WTC11 (cell line): Measurements from ENCODE around the gene WDR7. TPM values are rescaled to one million over a fixed set of nuclear protein-coding genes. Genes with fewer than 3 reads are reported as not detected.

Source experiments
- ATAC-seq: fragments of 200-7000 bp; cut with Tn5 transposase; 2 replicates; pipeline ENCODE4 v1.10.0; 2021; ENCODE audit warnings: mild to moderate bottlenecking, moderate library complexity
- CTCF ChIA-PET: fragments of 300-600 bp; sonication (Branson Sonifier 250); formaldehyde crosslinking; loops from one replicate; lab custom pipeline; 2021; ENCODE audit warnings: antibody characterized with exemption; lab: Charles Lee
- POLR2A ChIA-PET: fragments of 350-600 bp; sonication (Branson Sonifier 250); formaldehyde crosslinking; loops from one replicate; lab custom pipeline; 2021; ENCODE audit warnings: antibody characterized with exemption; lab: Charles Lee
- DNase-seq: peaks from one replicate; pipeline ENCODE4 v3.0.0; 2021; ENCODE audit warnings: low spot score
- H3K27ac Mint-ChIP-seq: 2 replicates; pipeline ENCODE4 v1.8.0; 2021; ENCODE audit warnings: mixed read lengths
- H3K27me3 Mint-ChIP-seq: 2 replicates; pipeline ENCODE4 v1.8.0; 2021; ENCODE audit warnings: low read depth, mild to moderate bottlenecking, moderate library complexity, mixed read lengths
- H3K36me3 Mint-ChIP-seq: 2 replicates; pipeline ENCODE4 v1.8.0; 2021; ENCODE audit warnings: mixed read lengths
- H3K4me1 Mint-ChIP-seq: 2 replicates; pipeline ENCODE4 v1.8.0; 2022; ENCODE audit warnings: mixed read lengths
- H3K4me3 Mint-ChIP-seq: 2 replicates; pipeline ENCODE4 v1.8.0; 2021; ENCODE audit warnings: mild to moderate bottlenecking, moderate library complexity, mixed read lengths
- H3K9me3 Mint-ChIP-seq: 2 replicates; pipeline ENCODE4 v1.8.0; 2021; ENCODE audit warnings: mixed read lengths
- ATF6 ChIP-seq: sonication (generic); formaldehyde crosslinking; IDR thresholded peaks from 2 replicates; pipeline ENCODE4 v1.8.1; 2023; ENCODE audit warnings: mild to moderate bottlenecking, missing genetic modification reagents
- CDX4 ChIP-seq: fragments of 250-450 bp; sonication (Bioruptor Pico); IDR thresholded peaks from 2 replicates; pipeline ENCODE4 v1.9.0; 2021; ENCODE audit warnings: moderate library complexity, mild to moderate bottlenecking, inconsistent platforms, borderline replicate concordance
- ELF4 ChIP-seq: sonication (generic); formaldehyde crosslinking; IDR thresholded peaks from 2 replicates; pipeline ENCODE4 v1.8.1; 2022; ENCODE audit warnings: low read depth, mild to moderate bottlenecking, moderate library complexity, missing genetic modification reagents
- ETV6 ChIP-seq: sonication (generic); formaldehyde crosslinking; IDR thresholded peaks from 2 replicates; pipeline ENCODE4 v1.8.1; 2022; ENCODE audit warnings: mild to moderate bottlenecking, missing genetic modification reagents
- FOXK1 ChIP-seq: sonication (generic); formaldehyde crosslinking; IDR thresholded peaks from 2 replicates; pipeline ENCODE4 v1.8.0; 2022; ENCODE audit warnings: mild to moderate bottlenecking, moderate library complexity, missing genetic modification reagents
- GABPB1 ChIP-seq: sonication (generic); formaldehyde crosslinking; IDR thresholded peaks from 2 replicates; pipeline ENCODE4 v1.8.1; 2023; ENCODE audit warnings: mild to moderate bottlenecking, missing genetic modification reagents
- HMGA2 ChIP-seq: fragments of 250-450 bp; sonication (Bioruptor Pico); IDR thresholded peaks from 2 replicates; pipeline ENCODE4 v1.4.0; 2021; ENCODE audit warnings: mild to moderate bottlenecking, moderate library complexity
- KAT7 ChIP-seq: sonication (generic); formaldehyde crosslinking; IDR thresholded peaks from 2 replicates; pipeline ENCODE4 v1.8.1; 2023; ENCODE audit warnings: missing genetic modification reagents, mild to moderate bottlenecking, borderline replicate concordance
- MAX ChIP-seq: sonication (generic); formaldehyde crosslinking; IDR thresholded peaks from 2 replicates; pipeline ENCODE4 v1.8.0; 2022; ENCODE audit warnings: mild to moderate bottlenecking, missing genetic modification reagents
- PREB ChIP-seq: sonication (generic); formaldehyde crosslinking; IDR thresholded peaks from 2 replicates; pipeline ENCODE4 v1.8.1; 2022; ENCODE audit warnings: mild to moderate bottlenecking, missing genetic modification reagents, moderate library complexity, borderline replicate concordance
- SMAD4 ChIP-seq: sonication (generic); formaldehyde crosslinking; IDR thresholded peaks from 2 replicates; pipeline ENCODE4 v1.8.0; 2022; ENCODE audit warnings: mild to moderate bottlenecking, missing genetic modification reagents
- SP1 ChIP-seq: sonication (generic); formaldehyde crosslinking; conservative IDR thresholded peaks from 2 replicates; pipeline ENCODE4 v1.8.1; 2022; ENCODE audit warnings: missing genetic modification reagents
- TEAD4 ChIP-seq: sonication (generic); formaldehyde crosslinking; IDR thresholded peaks from 2 replicates; pipeline ENCODE4 v1.8.0; 2022; ENCODE audit warnings: mild to moderate bottlenecking, missing genetic modification reagents
- ZNF281 ChIP-seq: sonication (generic); formaldehyde crosslinking; IDR thresholded peaks from 2 replicates; pipeline ENCODE4 v1.8.0; 2023; ENCODE audit warnings: mild to moderate bottlenecking, missing genetic modification reagents
- ZNF416 ChIP-seq: fragments of 250-450 bp; sonication (Bioruptor Pico); IDR thresholded peaks from 2 replicates; pipeline ENCODE4 v1.9.0; 2021; ENCODE audit warnings: mild to moderate bottlenecking, inconsistent platforms
- ZNF425 ChIP-seq: fragments of 250-450 bp; sonication (Bioruptor Pico); conservative IDR thresholded peaks from 2 replicates; pipeline ENCODE4 v1.9.0; 2021; ENCODE audit warnings: mild to moderate bottlenecking
- total RNA-seq: library from RNA; stranded (reverse); gene quantifications from 3 replicates; pipeline ENCODE4 v1.2.3, GENCODE V29; 2021

The WDR7 gene
- total RNA-seq, 1 experiment from 2014 or later, result 12.2 TPM

- no peaks in the 10 kb centered on the region for H3K36me3 Mint-ChIP-seq
- CTCF ChIA-PET, result no interaction called here
- H3K4me1 Mint-ChIP-seq, result peaks cover 7% of the 10 kb centered on the region
- POLR2A ChIA-PET, result no interaction called here
- peak overlapping the region; percentile 88; the same call in 1 of the 2 replicates for H3K27ac Mint-ChIP-seq
- H3K27me3 Mint-ChIP-seq, result no peaks in the 10 kb centered on the region
- H3K9me3 Mint-ChIP-seq, result no peaks in the 10 kb centered on the region
- no peak for DNase-seq
- ATAC-seq, result no peak
- no peak for TF ChIP-seq ZNF425
- no peak for TF ChIP-seq ZNF281 (CRISPR knock-in tag)
- no peak for TF ChIP-seq SP1
- TF ChIP-seq KAT7 (CRISPR knock-in tag), result no peak
- TF ChIP-seq FOXK1 (CRISPR knock-in tag), result no peak
- TF ChIP-seq PREB (CRISPR knock-in tag), result no peak
- TF ChIP-seq ATF6, result no peak
- TF ChIP-seq TEAD4 (CRISPR knock-in tag), result no peak
- TF ChIP-seq HMGA2 (CRISPR knock-in tag), result no peak
- no peak for TF ChIP-seq ELF4 (CRISPR knock-in tag)
- TF ChIP-seq CDX4, result no peak
- H3K4me3 Mint-ChIP-seq, result no peak overlapping the region
Measured at GRCh38 chr18:57022716-57023115, 371.6 kb downstream of the WDR7 start.

GRCh38 chr18:57023275-57023882, 372.2 kb downstream of the WDR7 start:
- no peak for TF ChIP-seq SMAD4 (CRISPR knock-in tag)
- TF ChIP-seq MAX (CRISPR knock-in tag), result no peak
- no peak for TF ChIP-seq ZNF416
- no peak for TF ChIP-seq ETV6 (CRISPR knock-in tag)
- TF ChIP-seq GABPB1 (CRISPR knock-in tag), result no peak
- ATAC-seq, result no peak
- H3K4me1 Mint-ChIP-seq, result peaks cover 3% of the 10 kb centered on the region; the same call in 1 of the 2 replicates
- no peaks in the 10 kb centered on the region for H3K9me3 Mint-ChIP-seq
- ChIA-PET POLR2A (no interaction called here), CTCF (no interaction called here)
- no peak overlapping the region for H3K4me3 Mint-ChIP-seq
- H3K36me3 Mint-ChIP-seq, result no peaks in the 10 kb centered on the region
- H3K27me3 Mint-ChIP-seq, result no peaks in the 10 kb centered on the region
- H3K27ac Mint-ChIP-seq, result no peak overlapping the region
- no peak for DNase-seq
